ENCODE results near the gene RPL7L1.

DNA sequence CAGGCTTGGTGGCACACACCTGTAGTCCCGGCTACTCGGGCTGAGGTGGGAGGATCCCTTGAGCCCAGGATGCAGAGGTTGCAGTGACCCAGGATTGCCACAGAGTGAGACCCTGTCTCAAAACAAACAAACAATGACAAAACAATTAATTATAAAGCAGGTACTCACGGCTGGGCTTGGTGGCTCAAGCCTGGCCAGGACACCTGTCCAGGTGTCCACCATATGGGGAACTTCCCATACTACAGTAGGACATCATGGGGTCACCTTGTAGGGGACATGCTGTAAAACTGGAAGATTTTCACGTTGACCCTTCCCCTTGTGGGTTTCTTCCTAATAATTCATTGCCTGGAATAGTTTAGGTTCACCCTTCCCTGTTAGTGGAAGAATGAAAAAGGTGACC is 30.7 kb upstream of the RPL7L1 start:
- TF ChIP-seq POLR2AphosphoS5 (IDR thresholded peaks at IDR 0.05; ENCODE audit: low read depth, low read length) (no peak), TAF1 (IDR thresholded peaks at IDR 0.05; ENCODE audit: borderline replicate concordance, insufficient read depth, low read length) (no peak), SIN3A (IDR thresholded peaks at IDR 0.05; ENCODE audit: borderline replicate concordance, insufficient read depth, low read length) (no peak), FOXP2 (optimal IDR thresholded peaks at IDR 0.05; ENCODE audit: borderline replicate concordance, extremely low read depth, extremely low read length, insufficient read depth) (no peak)

Data from PFSK-1 (cell line).